Ishikawa (cell line): Measurements from ENCODE around the gene HTD2.

Experiments
- CEBPB ChIP-seq: IDR thresholded peaks from 2 replicates; pipeline ENCODE4 v1.6.1; 2012
- CREB1 ChIP-seq: IDR thresholded peaks from 2 replicates; pipeline ENCODE4 v1.6.1; 2012; ENCODE audit warnings: low read depth
- EGR1 ChIP-seq: IDR thresholded peaks from 2 replicates; pipeline ENCODE4 v1.6.1; 2012
- EP300 ChIP-seq: IDR thresholded peaks from 2 replicates; pipeline ENCODE4 v1.6.1; 2012; ENCODE audit warnings: borderline replicate concordance
- FOXM1 ChIP-seq: IDR thresholded peaks from 2 replicates; pipeline ENCODE4 v1.6.1; 2012; ENCODE audit warnings: low read depth, borderline replicate concordance
- MAX ChIP-seq: IDR thresholded peaks from 2 replicates; pipeline ENCODE4 v1.6.1; 2012
- NFIC ChIP-seq: IDR thresholded peaks from 2 replicates; pipeline ENCODE4 v1.6.1; 2012
- RAD21 ChIP-seq: IDR thresholded peaks from 2 replicates; pipeline ENCODE4 v1.6.1; 2012; ENCODE audit warnings: low read depth
- REST ChIP-seq: IDR thresholded peaks from 2 replicates; pipeline ENCODE4 v1.6.1; 2012; ENCODE audit warnings: low read depth, mild to moderate bottlenecking
- TAF1 ChIP-seq: IDR thresholded peaks from 2 replicates; pipeline ENCODE4 v1.6.1; 2012; ENCODE audit warnings: low read depth, mild to moderate bottlenecking
- TCF12 ChIP-seq: IDR thresholded peaks from 2 replicates; pipeline ENCODE4 v1.6.1; 2012; ENCODE audit warnings: low read depth
- TEAD4 ChIP-seq: IDR thresholded peaks from 2 replicates; pipeline ENCODE4 v1.6.1; 2012
- USF1 ChIP-seq: IDR thresholded peaks from 2 replicates; pipeline ENCODE4 v1.6.1; 2012
- YY1 ChIP-seq: IDR thresholded peaks from 2 replicates; pipeline ENCODE4 v1.6.1; 2012; ENCODE audit warnings: low read depth
- ZBTB7A ChIP-seq: IDR thresholded peaks from 2 replicates; pipeline ENCODE4 v1.6.1; 2012; ENCODE audit warnings: low read depth

Gene HTD2

DNA sequence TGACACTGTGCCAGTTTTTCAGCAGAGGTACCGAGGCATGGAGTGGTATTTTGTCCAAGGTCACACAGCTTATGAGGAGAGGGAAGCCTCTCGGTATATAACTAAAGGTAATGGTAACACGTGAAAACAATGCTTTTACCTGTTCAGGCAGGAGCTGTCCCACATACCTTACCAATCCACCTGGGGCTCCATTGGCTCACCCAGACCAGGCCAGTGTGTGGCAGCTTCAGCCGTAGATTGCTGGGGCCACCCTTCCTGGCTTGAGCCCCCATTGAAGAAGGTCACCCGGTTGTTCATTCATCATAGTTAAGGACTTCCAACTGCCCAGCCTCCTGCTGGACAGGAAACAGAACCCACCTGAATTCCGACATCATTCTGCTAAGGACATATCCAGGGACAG lies 9.5 kb upstream of the HTD2 start:
- TF ChIP-seq TCF12, result no peak
- no peak for TF ChIP-seq MAX
- no peak for TF ChIP-seq CEBPB
- TF ChIP-seq YY1, result no peak
- no peak for TF ChIP-seq RAD21
- TF ChIP-seq EP300, result no peak
- TF ChIP-seq USF1, result no peak
- no peak for TF ChIP-seq TAF1
- TF ChIP-seq CREB1, result no peak
- TF ChIP-seq ZBTB7A, result no peak
- TF ChIP-seq NFIC, result no peak
- TF ChIP-seq EGR1, result no peak
- TF ChIP-seq REST, result no peak
- no peak for TF ChIP-seq FOXM1
- TF ChIP-seq TEAD4, result no peak

DNA sequence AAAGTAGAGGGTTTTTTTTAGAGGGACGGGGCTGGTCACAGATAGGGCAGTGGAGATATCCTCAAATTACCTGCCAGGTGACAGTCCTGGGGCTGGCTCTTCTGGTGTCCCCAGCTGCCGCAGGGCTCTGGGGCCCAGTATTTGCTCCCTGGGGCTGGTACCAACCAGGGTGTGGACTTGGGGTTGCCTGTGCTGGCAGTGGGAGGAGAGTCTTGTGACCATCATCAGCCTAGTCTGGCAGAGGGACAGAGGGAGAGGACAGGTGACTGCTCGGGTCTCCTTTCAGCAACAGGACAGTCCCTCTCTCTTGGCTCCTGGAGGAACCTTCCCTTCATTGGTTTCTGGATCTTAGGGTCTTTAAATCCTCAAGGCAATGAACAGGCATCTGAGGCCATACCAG lies 8.1 kb upstream of the HTD2 start:
- TF ChIP-seq TAF1 (no peak), CEBPB (no peak), TEAD4 (no peak), ZBTB7A (no peak), EP300 (no peak), FOXM1 (no peak), NFIC (no peak), MAX (no peak), YY1 (no peak), TCF12 (no peak), REST (no peak), RAD21 (no peak), USF1 (no peak), CREB1 (no peak), EGR1 (no peak)

- TF ChIP-seq CREB1, result no peak
- TF ChIP-seq YY1, result no peak
- no peak for TF ChIP-seq MAX
- no peak for TF ChIP-seq RAD21
- no peak for TF ChIP-seq EGR1
- no peak for TF ChIP-seq TEAD4
- no peak for TF ChIP-seq FOXM1
- TF ChIP-seq NFIC, result no peak
- TF ChIP-seq CEBPB, result no peak
- no peak for TF ChIP-seq USF1
- no peak for TF ChIP-seq REST
- no peak for TF ChIP-seq TAF1
- TF ChIP-seq EP300, result no peak
- TF ChIP-seq TCF12, result no peak
- TF ChIP-seq ZBTB7A, result no peak
Measured at GRCh38 chr3:58299075-58299474, 7.2 kb upstream of the HTD2 start.
